Measurements from ENCODE around the gene NTF3.

NTF3 gene

DNA sequence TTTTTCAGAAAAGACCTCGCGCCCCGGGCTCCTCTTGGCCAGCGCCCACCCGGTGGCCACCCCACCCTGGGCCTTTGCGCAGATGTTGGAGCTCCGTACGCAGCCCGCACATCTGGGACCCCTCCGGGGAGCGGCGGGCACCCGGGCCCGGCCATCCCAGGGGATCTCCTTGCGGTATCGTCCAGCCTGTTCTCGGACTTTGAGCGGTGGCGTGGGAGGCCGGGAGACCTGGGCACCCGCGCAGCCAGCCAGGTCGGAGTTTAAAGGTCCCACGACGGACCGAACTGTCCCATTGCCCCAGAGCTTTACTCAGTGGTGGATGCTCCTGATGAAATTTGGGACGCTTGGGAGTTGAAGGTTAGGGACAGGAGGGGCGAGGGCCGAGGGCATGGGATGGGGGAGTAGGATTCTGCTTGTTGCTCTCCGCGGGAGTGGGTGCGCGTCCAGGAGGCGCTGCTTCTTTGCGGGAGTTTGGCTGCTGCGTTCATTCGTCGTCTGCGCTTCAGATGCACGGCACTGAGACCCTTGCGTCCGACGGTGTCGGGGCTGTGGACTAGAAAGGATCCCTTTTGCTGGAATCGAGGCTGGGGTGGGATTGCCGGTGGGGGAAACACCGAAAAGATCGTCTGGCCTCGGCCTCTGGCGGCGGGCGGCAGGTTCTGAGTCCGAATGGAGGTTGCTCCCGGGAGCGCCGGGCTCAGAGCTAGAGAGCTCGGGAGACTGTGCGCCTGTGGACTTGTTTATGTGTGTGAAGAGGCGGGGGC lies 1.4 kb downstream of the NTF3 start:
- no peak for DNase-seq (ENCODE audit: low read depth)

DNA sequence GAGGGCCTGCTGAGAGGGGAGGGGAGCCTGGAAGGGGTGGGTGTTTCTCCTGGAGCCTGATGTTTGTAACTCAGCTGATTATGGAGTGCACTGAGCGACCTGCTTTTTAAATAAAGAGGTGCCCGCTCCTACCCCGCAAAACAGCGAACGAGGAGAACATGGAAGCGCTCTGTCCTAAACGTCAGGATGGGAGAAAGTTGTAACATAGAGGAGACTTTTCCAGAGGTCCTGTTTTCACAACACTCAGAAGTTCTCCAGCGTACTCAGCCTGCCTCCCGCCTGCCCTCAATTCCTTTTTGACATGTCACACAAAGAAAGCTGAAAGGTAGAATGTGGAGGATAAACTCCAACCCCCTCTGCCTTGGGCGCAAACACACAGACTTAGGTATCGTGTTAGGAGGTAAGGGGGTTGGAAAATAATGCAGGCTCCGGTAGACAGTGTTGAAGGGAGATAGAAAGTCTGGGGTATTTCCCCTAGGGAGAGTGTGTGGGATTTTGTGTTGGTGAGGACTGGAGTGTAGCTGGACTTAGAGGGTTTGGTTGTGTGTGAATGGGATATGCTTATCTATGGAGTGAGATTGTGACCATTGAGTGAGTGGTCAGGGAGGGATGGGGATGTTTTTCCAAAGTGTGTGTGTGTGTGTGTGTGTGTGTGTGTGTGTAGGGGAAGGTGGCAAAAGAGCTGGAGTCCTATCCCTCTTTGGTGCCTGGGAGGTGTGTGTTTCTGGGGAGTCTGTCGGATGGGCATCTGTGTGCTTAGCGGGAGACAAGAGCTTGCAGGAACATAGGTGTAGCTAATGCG lies 2.1 kb downstream of the NTF3 start:
- DNase-seq (ENCODE audit: low read depth): no peak

DNA sequence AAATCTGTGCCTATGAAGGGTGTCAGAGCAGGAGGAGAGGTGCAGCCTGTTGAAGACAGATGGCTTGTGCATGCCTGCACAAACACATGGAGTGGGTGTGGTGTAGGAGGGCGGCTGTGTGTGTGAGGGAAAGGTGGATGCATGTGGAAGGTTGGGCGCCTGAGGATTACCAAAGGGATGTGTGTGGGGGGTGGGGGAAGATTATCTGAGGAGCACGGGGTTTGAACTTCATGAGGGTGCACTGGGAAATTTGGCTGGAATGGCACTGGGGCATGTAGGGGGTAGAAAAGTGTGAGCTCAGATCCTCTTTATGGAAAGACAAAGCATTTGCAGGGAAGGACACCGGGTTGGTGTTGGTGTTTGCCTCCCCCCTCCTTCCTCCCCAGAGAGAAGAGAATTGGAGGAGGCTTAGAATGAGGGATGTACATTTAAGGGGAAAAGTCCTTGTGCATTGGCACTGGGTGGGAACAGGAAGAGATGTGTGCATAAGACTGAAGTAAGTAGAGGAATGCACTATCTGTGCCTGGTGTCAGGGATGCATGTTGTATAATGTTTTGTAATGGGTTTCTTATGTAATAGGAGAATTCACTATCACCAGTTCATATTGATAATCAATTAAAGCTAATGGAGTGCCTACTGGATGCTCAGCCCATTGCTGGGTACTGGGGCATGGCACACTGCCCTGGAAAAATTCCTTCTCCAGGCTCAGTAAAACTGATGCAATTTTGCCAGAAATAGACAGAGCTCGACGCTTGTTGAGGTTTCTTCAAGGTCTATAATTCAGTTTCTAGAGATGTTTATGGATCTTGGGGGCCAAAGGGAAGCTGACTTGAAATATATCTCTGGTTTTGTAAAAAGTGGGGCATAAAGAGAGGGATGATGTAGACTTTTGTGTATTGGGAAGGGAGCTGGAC lies 3.0 kb downstream of the NTF3 start:
- no peak for DNase-seq (ENCODE audit: low read depth)

DNA sequence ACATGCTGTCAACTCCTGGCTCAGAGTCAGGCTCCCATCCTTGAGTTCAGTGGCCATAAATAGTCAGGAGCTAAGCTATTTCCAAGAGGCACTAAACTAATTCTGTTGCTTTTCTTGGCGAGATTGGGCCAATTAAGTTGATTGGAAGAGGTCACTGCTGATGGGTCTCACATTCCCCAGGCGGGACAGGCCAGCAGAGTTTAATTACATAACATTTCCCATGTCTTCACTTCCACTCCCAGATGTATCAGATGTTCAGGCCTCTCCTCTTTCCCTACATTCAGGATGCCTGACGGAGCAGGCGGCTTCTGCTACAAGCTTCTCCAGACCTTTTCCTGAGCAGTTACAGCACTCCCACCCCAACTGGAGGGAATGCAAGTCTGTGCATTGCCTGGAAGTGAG lies 5.3 kb downstream of the NTF3 start:
- no peak for DNase-seq (ENCODE audit: low read depth)

GRCh38 chr12:5437589-5437988 lies 5.7 kb downstream of the NTF3 start:
- no peak for DNase-seq (ENCODE audit: low read depth)

GRCh38 chr12:5438671-5439200 lies 6.8 kb downstream of the NTF3 start:
- no peak for DNase-seq (ENCODE audit: low read depth)

- no peak for DNase-seq (ENCODE audit: low read depth)
Measured at GRCh38 chr12:5439371-5439771, 7.5 kb downstream of the NTF3 start.

GRCh38 chr12:5439788-5440300 lies 7.9 kb downstream of the NTF3 start:
- DNase-seq (ENCODE audit: low read depth): no peak

- no peak for DNase-seq (ENCODE audit: low read depth)
Measured at GRCh38 chr12:5440978-5441377, 9.1 kb downstream of the NTF3 start.

- DNase-seq (ENCODE audit: low read depth): no peak
Measured at GRCh38 chr12:5441497-5442236, 9.8 kb downstream of the NTF3 start.

DNA sequence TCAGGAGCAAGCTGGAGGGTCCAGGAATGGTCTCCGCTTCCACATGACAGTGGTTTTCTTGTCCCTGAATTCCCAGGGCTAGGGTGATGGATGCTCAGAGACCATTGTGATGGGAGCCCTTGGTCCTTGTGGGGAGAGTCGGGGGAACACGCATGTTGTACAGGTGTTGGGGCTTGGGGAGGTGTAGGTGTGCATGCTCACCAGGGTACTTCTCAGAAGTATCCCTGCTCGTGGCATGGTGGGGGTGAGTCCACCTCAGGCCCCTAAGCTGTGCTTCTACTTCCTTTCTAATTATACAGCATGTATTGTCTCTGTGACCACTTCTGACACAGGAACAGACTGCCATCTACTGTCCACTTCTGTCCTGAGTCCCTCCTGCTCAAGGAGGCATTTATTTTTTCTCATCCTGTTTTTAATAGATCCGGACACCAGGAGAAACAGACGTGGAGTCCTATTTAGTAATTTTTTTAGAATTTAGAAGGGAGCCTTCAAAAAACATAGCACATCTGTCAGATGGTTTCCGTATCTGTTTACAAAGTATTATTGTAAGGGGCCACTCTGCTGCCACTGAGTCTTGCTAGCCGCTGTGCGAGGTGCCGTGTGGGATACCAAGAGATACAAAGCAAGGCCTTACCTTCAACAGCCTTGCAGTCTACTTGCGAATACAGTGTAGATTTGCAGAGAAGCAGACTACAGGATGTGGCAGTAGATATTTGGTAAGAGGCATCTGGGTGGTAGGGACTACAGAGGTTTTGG lies 10.5 kb downstream of the NTF3 start:
- no peak for DNase-seq (ENCODE audit: low read depth)

DNA sequence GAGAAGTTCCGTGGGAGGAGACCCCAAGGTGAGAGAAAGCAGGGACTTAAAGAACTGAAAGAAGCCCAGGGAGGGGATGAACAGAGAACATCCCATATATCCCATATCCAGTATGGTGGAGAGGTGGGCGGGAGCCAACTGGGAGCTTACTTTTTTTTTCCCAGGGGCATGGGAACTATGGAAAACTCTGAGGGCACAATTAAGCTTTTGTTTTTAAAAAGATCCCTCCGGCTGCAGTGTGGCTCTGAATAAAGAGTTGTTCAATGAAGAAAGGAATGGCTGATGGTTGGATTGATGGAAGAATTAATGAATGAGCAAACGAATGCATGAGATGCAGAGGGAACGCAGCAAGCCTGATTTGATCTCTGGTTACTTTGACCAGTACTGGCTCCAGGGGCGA lies 12.6 kb downstream of the NTF3 start:
- no peak for DNase-seq (ENCODE audit: low read depth)

DNA sequence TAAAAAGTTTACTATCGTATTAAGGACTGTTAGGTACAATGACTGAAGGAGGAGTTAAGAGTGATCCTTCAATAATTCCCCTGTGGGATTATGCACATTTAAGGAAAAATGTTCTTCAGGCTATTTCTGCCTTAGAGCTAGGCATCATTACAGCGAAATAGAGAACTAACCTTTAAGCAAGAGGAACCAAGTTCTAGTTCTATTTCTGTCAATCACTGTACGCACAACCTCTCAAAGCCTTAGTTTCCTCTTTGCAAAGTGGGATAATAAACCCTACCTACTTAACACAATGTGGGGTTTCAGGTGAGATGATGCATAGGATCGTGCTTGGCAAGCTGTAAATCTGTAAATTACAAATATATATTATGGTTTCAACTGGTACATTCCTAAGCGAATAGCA lies 15.4 kb downstream of the NTF3 start:
- no peak for DNase-seq (ENCODE audit: low read depth)

GRCh38 chr12:5451251-5451650 lies 19.3 kb downstream of the NTF3 start:
- no peak for DNase-seq (ENCODE audit: low read depth)

- no peak for DNase-seq (ENCODE audit: low read depth)
Measured at GRCh38 chr12:5452569-5452968, 20.7 kb downstream of the NTF3 start.

DNA sequence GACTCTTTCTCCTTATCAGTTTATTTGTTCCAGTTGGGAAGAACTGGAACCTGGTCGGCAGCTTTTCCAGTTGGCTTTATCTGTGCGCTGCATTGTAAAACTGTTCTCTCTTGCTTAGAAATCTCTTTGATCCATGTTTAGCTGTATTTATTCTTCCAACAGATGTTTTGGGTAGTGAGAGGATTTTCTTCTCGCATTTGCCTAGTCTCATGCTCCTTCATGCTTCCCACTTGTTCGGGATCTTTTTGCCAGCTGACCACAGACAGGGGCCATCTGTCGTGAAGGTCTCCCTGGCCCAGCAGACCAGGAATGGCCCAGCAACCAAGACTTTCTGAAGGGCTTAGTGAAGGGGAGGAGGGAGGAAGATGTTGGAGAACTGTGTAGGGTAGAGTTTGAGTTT lies 21.6 kb downstream of the NTF3 start:
- no peak for DNase-seq (ENCODE audit: low read depth)

- DNase-seq (ENCODE audit: low read depth): no peak
Measured at GRCh38 chr12:5455045-5455444, 23.1 kb downstream of the NTF3 start.

DNA sequence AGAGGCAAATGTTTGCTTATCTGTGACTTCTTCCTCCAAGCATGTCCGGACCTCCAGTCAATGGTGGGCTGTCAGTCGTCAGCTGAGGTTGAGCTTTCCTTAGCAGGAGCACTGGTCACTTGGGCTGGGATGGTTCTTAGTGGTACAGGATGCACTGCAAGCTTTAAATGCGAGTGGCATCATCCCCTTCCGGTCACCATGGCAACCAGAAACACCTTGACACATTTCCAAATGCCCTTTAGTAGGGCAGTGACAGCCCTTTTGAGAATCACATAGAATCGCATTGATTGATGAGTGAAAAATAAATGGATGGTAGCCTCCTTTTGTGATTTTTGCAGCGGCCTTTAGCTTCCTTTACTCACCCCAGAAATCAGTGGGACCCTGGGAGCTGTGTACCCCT lies 24.1 kb downstream of the NTF3 start:
- no peak for DNase-seq (ENCODE audit: low read depth)

DNA sequence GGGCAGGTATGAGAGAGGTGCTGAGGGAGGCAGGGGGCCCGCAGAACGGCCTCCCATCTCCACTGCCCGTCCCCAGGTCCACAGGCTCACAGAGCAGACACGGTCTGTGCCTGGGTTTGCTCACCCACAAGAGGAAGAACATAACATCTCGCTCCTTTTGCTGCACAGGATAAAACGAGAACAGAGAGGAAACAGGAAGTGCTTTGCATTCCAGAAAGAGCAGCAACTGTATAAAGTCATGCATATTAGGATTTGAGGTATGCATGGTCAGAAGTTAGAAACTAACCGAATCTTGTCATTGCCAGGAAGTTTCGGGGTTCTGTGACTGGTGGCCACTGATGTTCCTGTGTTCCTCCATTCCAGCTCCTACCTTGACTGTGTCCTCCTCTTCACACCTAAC lies 25.0 kb downstream of the NTF3 start:
- DNase-seq (ENCODE audit: low read depth): no peak

- no peak for DNase-seq (ENCODE audit: low read depth)
Measured at GRCh38 chr12:5458229-5459050, 26.5 kb downstream of the NTF3 start.

Measured in activated T-cell treated with anti-CD3 and anti-CD28 coated beads for 1 hour (primary cell).